Measurements from ENCODE around the gene MTX1. TPM values are rescaled to one million over a fixed set of nuclear protein-coding genes. Genes with fewer than 3 reads are reported as not detected.
A peak's percentile ranks its signal among the peaks of the same experiment; 100 is the strongest.

Gene MTX1
- total RNA-seq, 2 donors from 2014 or later = 42.6 to 53.0 TPM

DNA sequence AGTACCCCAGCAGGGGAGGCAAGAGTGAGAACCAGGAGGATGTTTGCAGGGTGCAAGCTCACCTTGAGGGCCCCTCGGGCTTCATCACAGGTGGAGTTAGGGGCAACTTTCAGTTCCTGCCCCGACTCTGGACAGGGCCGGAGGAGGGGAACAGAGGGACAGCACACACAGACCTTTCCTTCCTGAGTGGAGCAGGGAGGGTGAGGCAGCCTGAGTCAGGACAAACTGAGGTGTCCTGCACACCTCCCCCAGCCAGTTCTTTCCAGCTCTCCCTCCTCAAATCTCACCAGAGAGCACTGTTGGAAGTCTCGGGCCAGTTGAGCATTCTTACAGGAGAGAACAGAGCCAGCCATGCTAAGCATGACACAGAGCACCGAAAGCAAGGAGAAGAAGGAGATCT, 45.3 kb downstream of the MTX1 start:
- Mint-ChIP-seq H3K27ac (peak overlapping the region; percentile 8 to 49), H3K9me3 (no peaks in the 10 kb centered on the region), H3K27me3 (no peaks in the 10 kb centered on the region), H3K4me3 (peak overlapping the region; percentile 78), H3K36me3 (peaks cover 8% of the 10 kb centered on the region), H3K4me1 (ENCODE audit: low read depth in 2 of 2) (peaks cover 15 to 32% of the 10 kb centered on the region in 2 donors)
- no peak for ATAC-seq
- no peak for DNase-seq (ENCODE audit: low spot score)

DNA sequence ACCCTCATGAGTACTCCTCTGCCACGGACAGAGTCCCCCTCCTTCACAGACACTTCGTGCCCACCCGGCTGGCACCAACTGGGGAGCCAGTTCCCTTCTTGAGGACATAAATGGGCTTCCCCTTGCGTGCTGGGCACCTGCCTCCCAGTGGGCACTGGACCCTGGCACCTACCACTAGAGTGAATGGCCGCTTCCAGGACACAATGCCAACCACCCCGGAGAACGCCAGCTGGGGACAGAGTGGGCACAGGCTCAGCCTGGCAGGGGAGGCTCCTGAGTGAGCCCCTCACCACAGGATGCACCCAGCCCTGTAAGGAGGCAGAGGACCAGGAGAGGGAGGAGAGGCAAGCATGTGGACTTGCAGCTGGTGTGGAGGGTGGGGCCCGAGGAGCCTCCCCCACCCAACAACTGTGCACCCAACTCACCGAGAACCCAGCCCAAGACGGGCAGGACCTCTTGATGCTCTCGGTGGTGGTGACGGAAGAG, 45.8 kb downstream of the MTX1 start:
- H3K27me3 Mint-ChIP-seq = no peaks in the 10 kb centered on the region
- H3K4me3 Mint-ChIP-seq = peak overlapping the region; percentile 78
- H3K9me3 Mint-ChIP-seq = no peaks in the 10 kb centered on the region
- H3K27ac Mint-ChIP-seq = peak overlapping the region in 1 of 2 donors; percentile 49
- H3K4me1 Mint-ChIP-seq (ENCODE audit: low read depth in 2 of 2) = peaks cover 15 to 32% of the 10 kb centered on the region in 2 donors
- peaks cover 8% of the 10 kb centered on the region for H3K36me3 Mint-ChIP-seq
- ATAC-seq = no peak
- no peak for DNase-seq (ENCODE audit: low spot score)

DNA sequence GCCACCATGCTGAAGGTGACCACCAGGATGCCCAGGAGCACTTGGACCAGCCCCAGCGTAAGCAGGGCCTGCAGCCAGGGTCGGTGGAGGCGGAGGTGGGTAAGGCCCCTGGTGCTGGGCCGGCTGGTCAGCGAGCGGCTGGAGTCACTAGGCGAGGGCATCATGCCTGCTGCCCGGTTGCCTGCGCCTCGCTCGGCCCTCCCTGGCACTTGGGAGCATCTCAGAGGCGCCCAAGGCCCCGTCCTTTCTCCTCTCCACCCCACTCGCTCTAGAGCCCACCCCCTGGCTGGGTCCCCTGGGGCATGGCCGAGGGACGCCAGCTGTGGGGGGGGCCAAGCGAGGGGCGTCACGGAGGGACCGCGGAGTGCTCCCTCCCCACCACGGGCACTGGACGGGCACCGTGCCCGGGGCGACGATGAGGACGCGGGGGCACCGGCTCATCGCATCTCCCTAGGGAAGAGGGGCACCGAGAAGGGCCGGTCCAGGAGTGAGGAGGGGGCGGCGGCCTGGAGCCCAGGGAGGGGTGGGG, 46.3 kb downstream of the MTX1 start:
- ATAC-seq = no peak
- H3K4me3 Mint-ChIP-seq = peak overlapping the region; percentile 78
- H3K9me3 Mint-ChIP-seq = no peaks in the 10 kb centered on the region
- no peaks in the 10 kb centered on the region for H3K27me3 Mint-ChIP-seq
- peak overlapping the region; percentile 47 to 49 for H3K27ac Mint-ChIP-seq
- peaks cover 8% of the 10 kb centered on the region for H3K36me3 Mint-ChIP-seq
- no peak for DNase-seq (ENCODE audit: low spot score)
- H3K4me1 Mint-ChIP-seq (ENCODE audit: low read depth in 2 of 2) = peaks cover 15 to 32% of the 10 kb centered on the region in 2 donors

DNA sequence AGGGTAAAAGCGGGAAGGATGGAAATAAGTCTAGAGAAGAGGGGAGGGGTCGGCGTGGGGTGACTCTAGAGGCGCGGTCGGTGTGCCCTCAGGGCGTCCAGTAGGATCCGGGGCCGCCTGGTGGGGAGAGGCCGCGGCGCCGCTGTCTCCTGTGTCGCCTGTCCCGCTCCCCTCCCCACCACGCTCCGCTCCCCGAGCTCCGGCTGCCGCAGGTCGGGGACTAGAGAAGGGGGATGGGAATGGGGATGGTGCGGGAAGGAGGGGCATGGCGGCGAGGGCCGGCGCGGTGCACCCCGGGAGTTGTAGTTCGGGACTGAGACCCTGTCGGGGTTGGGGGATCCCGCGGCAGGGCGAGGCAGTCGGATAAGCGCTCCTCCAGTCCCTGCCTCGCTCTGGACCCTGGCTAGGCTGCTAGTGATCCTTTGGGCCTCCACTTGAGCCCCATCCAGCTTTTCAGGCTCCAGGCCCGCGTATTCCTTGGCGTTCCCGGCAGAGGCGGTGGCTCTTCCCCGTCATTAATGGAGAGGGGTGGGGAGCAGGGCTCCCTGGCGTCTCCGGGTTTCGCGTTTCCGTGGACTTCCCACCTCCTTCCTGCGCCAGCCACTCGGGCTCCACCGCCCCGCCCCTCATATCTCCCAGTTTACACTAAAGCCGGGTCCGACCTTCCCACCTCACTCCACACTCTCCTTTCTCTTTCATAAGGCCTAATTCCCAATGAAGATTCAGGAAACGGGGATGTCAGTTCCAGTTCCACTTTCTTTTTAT, 46.9 kb downstream of the MTX1 start, which contains the start of gene ENTREP3:
Gene ENTREP3 (minus strand): TSS at position 241 of the 765 bp plus-strand sequence. CDS start 606 bp downstream, outside the sequence.
- Mint-ChIP-seq H3K36me3 (peaks cover 8% of the 10 kb centered on the region), H3K4me1 (ENCODE audit: low read depth in 2 of 2) (peaks cover 19 to 35% of the 10 kb centered on the region in 2 donors), H3K27ac (peak within 1 kb of the TSS; percentile 47 to 49), H3K27me3 (no peaks in the 10 kb centered on the region), H3K9me3 (no peaks in the 10 kb centered on the region), H3K4me3 (peak within 1 kb of the TSS; percentile 78)
- DNase-seq (ENCODE audit: low spot score) (peak; percentile 86), ATAC-seq (peak; percentile 80 to 85)

DNA sequence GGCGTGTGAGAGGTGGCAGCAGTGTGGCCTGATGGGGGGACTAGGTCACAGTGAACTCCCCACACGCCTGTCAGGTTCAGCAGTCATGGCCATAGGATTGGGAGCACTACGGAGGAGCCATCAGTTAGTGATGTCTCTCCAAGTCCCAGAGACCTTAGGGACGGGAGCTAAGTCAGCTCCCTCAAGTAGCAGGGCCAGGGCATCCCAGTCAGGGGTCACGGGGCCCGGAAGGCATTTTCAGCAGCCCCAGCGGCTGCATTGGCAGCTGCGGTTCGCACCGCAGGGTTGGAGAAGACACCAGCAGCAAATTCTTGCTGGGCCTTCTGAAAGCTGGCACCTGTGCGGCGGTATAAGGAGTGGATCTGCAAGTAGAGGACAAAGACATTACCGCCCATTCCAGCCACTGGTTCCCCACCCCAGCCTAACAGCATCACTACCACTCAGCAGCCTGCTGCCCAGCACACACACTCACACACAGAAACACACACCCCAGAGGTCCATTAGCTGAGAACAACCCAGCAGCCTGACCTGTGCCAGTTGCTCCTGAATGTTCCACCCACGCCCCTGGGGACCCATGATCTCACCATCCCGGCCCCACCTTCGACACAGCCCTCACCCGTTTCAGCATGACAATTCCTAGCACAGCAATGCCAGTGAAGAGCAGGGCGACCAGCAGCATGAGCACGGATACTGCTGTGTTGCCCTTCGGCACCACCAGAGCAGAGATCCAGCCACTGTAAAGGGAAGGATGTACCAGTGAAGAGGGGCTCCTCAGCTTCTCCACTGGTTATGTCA, 47.8 kb downstream of the MTX1 start:
- peak overlapping the region; percentile 30 to 47 for H3K27ac Mint-ChIP-seq
- peaks cover 21 to 38% of the 10 kb centered on the region in 2 donors for H3K4me1 Mint-ChIP-seq (ENCODE audit: low read depth in 2 of 2)

DNA sequence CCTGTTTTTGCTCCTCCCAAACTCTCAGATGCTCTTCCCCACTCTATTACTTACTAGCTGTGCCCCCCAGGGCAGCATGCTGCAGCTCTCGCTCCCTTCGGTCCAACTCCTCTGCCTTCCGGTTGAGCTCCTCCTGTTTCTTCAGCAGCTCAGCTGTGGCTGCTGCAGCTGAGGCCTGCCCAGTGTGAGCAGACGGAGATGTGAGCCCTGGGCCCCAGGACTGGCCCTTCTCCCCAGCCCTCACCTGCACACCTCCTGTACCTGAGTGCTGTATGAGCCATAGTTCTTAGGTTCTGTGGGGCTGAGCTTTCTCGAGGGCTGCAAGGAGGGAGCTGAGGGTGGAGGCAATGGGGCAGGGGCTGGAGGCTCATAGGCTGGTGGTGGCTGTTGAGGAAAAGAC, 51.8 kb downstream of the MTX1 start:
- H3K36me3 Mint-ChIP-seq = peaks cover 32% of the 10 kb centered on the region
- H3K4me3 Mint-ChIP-seq = no peak overlapping the region
- no peaks in the 10 kb centered on the region for H3K27me3 Mint-ChIP-seq
- no peaks in the 10 kb centered on the region for H3K9me3 Mint-ChIP-seq
- ATAC-seq (no peak), DNase-seq (ENCODE audit: low spot score) (no peak)
- peaks cover 39 to 48% of the 10 kb centered on the region in 2 donors for H3K4me1 Mint-ChIP-seq (ENCODE audit: low read depth in 2 of 2)
- peak overlapping the region in 1 of 2 donors; percentile 99 for H3K27ac Mint-ChIP-seq

More for the DNA sequence above, 47.8 kb downstream of the MTX1 start:
- DNase-seq (ENCODE audit: low spot score) (no peak), ATAC-seq (no peak)
- Mint-ChIP-seq H3K27me3 (no peaks in the 10 kb centered on the region), H3K36me3 (peaks cover 13% of the 10 kb centered on the region), H3K4me3 (peak overlapping the region; percentile 73), H3K9me3 (no peaks in the 10 kb centered on the region)

DNA sequence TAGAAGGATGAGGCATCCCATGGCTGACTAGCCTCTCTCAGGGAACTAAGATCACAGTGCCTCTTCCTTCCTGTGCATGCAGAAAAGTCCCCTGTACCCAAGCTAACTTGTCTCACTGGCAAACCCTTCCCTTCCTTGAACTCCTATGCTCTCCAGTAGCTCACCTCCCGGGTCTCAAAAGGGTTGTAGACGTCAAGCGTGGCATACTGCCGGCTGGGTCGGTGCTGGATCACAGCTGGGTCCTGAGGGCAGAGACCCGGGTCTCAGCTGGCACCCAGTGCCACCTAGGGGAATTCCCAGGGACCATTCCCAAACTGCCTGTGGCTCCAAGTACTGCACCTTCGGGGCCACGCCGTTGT, 53.0 kb downstream of the MTX1 start:
- peaks cover 39 to 44% of the 10 kb centered on the region in 2 donors for H3K4me1 Mint-ChIP-seq (ENCODE audit: low read depth in 2 of 2)
- ATAC-seq (peak in 1 of 2 donors; percentile 28), DNase-seq (ENCODE audit: low spot score) (no peak)
- H3K4me3 Mint-ChIP-seq = peak overlapping the region; percentile 98
- peak overlapping the region; percentile 90 to 99 for H3K27ac Mint-ChIP-seq
- H3K9me3 Mint-ChIP-seq = no peaks in the 10 kb centered on the region
- H3K36me3 Mint-ChIP-seq = peaks cover 39% of the 10 kb centered on the region
- H3K27me3 Mint-ChIP-seq = no peaks in the 10 kb centered on the region

DNA sequence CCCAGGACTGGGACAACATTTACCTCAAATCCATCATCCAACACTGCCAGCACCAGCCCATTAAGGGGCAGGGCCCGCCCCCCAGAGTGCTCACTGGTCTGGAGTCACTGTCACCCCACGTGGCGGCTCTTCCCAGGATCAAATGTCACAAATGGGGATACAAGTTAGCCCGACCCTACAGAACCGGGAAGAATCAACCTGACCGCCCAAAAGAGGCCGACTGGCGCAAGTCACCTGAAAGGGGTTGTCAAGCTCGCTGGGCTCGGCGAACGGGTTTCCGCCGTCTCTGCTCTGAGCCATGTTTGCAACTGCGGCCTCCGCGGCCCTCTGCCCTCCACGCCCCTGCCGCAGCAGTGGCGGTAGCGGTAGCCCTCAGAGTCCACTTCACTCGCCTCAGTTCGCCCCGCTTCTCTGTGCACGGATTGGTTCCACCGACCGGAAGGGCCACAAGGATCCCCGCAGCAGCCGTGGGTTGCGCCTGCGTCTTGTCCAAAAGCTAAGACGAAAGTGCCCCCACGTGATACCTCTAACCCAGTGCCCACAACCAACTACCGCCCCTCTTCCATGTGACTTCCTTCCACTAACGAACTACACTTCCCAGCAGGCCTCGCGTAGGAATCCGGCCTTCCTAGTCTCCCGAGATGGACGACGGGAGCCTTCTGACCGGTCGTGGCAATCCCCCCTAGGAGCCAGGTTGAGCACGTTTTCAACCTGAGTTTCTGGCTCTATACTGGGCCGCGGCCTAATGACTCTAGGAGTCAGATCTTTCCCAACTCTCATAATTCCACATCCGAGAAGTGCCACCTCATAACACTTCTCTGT, 53.6 kb downstream of the MTX1 start, which contains the start of gene SCAMP3:
Gene SCAMP3 (minus strand): TSS at position 509 of the 822 bp plus-strand sequence. CDS start 209 bp downstream, at position 300.
- DNase-seq (ENCODE audit: low spot score) (peak; percentile 96), ATAC-seq (peak; percentile 98 to 99)
- Mint-ChIP-seq H3K4me3 (peak within 1 kb of the TSS; percentile 98), H3K4me1 (ENCODE audit: low read depth in 2 of 2) (peaks cover 39% of the 10 kb centered on the region in 2 donors), H3K9me3 (no peaks in the 10 kb centered on the region), H3K27ac (peak within 1 kb of the TSS; percentile 90 to 99), H3K27me3 (no peaks in the 10 kb centered on the region), H3K36me3 (peaks cover 37% of the 10 kb centered on the region)

DNA sequence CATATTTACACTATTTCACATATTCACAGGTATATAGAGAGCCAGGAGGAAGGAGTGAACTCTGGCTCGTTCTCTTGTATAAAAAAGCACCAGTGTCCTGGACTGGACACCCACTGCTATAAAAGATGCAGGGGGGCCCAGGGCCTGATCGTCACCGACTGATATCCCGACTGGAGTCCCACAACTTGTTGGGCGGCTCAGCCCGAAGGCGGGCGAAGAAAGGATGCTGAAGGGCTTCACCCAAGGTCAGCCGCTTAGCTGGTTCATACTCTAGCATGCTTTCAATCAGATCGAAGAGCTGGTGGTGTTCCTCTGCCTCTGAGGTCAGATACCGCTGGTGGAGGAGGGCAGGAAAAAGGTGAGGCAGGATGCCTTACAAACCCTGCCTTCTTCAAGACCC, 54.6 kb downstream of the MTX1 start:
- ATAC-seq = no peak
- peak overlapping the region; percentile 98 for H3K4me3 Mint-ChIP-seq
- H3K4me1 Mint-ChIP-seq (ENCODE audit: low read depth in 2 of 2) = peaks cover 39% of the 10 kb centered on the region in 2 donors
- H3K36me3 Mint-ChIP-seq = peaks cover 41% of the 10 kb centered on the region
- DNase-seq (ENCODE audit: low spot score) = no peak
- no peaks in the 10 kb centered on the region for H3K27me3 Mint-ChIP-seq
- no peaks in the 10 kb centered on the region for H3K9me3 Mint-ChIP-seq
- H3K27ac Mint-ChIP-seq = peak overlapping the region; percentile 90 to 99

Other genes with a start within 250 kb of the MTX1 start
- gene PYGO2, start 246.9 kb upstream of the MTX1 start, total RNA-seq = 10 to 100 TPM; 27.4 to 36.0 TPM
- 10 to 100 TPM; 72.3 to 72.7 TPM for gene SHC1, start 237.9 kb upstream of the MTX1 start, total RNA-seq
- 10 to 100 TPM; 52.4 to 72.9 TPM for gene CKS1B, start 234.0 kb upstream of the MTX1 start, total RNA-seq
- 10 to 100 TPM; 53.1 to 84.2 TPM for gene FLAD1, start 225.4 kb upstream of the MTX1 start, total RNA-seq
- gene LENEP, start 215.1 kb upstream of the MTX1 start, total RNA-seq = 1 to 10 TPM in 1 of 2 donors, under 1 TPM in 1; 0.48 to 4.3 TPM
- 100 to 1,000 TPM in 1 of 2 donors, 10 to 100 TPM in 1; 78.4 to 107 TPM for gene ZBTB7B, start 205.9 kb upstream of the MTX1 start, total RNA-seq
- gene DCST2, start 174.9 kb upstream of the MTX1 start, total RNA-seq = under 1 TPM in 1 of 2 donors, not detected in 1; 0.57 TPM
- not detected for gene DCST1, start 174.9 kb upstream of the MTX1 start, total RNA-seq
- gene ADAM15, start 157.4 kb upstream of the MTX1 start, total RNA-seq = 100 to 1,000 TPM in 1 of 2 donors, 10 to 100 TPM in 1; 42.1 to 107 TPM
- gene EFNA4, start 145.0 kb upstream of the MTX1 start, total RNA-seq = 1 to 10 TPM; 1.7 to 4.7 TPM
- 1 to 10 TPM in 1 of 2 donors, not detected in 1; 1.2 TPM for gene EFNA3, start 129.9 kb upstream of the MTX1 start, total RNA-seq
- gene EFNA1, start 80.8 kb upstream of the MTX1 start, total RNA-seq = not detected
- 10 to 100 TPM; 28.8 to 36.3 TPM for gene SLC50A1, start 72.8 kb upstream of the MTX1 start, total RNA-seq
- 10 to 100 TPM; 26.0 to 31.1 TPM for gene DPM3, start 68.2 kb upstream of the MTX1 start, total RNA-seq
- gene KRTCAP2, start 35.4 kb upstream of the MTX1 start, total RNA-seq = 100 to 1,000 TPM; 149 to 223 TPM
- 1 to 10 TPM; 3.6 to 9.3 TPM for gene TRIM46, start 34.8 kb upstream of the MTX1 start, total RNA-seq
- gene THBS3, start 798 bp upstream of the MTX1 start, total RNA-seq = 1 to 10 TPM; 4.1 to 9.4 TPM
- gene ENTREP3, start 46.8 kb downstream of the MTX1 start, total RNA-seq = 10 to 100 TPM; 12.3 to 38.0 TPM
- 100 to 1,000 TPM; 134 to 169 TPM for gene SCAMP3, start 53.7 kb downstream of the MTX1 start, total RNA-seq
- 100 to 1,000 TPM in 1 of 2 donors, 10 to 100 TPM in 1; 77.1 to 117 TPM for gene CLK2, start 64.8 kb downstream of the MTX1 start, total RNA-seq
- gene HCN3, start 68.8 kb downstream of the MTX1 start, total RNA-seq = 1 to 10 TPM; 2.0 to 4.7 TPM
- not detected for gene PKLR, start 92.7 kb downstream of the MTX1 start, total RNA-seq
- 100 to 1,000 TPM; 251 to 386 TPM for gene FDPS, start 100.2 kb downstream of the MTX1 start, total RNA-seq
- 10 to 100 TPM; 26.2 to 40.1 TPM for gene RUSC1, start 112.2 kb downstream of the MTX1 start, total RNA-seq